GM18519 (cell line): ENCODE data around the gene SLC34A1.
A peak's percentile ranks its signal among the peaks of the same experiment; 100 is the strongest.

ENCODE experiments used
- ATAC-seq: cut with Tn5 transposase; IDR thresholded peaks from one replicate; pipeline ENCODE4 v1.9.1; 2021; ENCODE audit warnings: mild to moderate bottlenecking, moderate library complexity; ENCODE audit not compliant: unreplicated experiment, low FRiP score

SLC34A1 gene

DNA sequence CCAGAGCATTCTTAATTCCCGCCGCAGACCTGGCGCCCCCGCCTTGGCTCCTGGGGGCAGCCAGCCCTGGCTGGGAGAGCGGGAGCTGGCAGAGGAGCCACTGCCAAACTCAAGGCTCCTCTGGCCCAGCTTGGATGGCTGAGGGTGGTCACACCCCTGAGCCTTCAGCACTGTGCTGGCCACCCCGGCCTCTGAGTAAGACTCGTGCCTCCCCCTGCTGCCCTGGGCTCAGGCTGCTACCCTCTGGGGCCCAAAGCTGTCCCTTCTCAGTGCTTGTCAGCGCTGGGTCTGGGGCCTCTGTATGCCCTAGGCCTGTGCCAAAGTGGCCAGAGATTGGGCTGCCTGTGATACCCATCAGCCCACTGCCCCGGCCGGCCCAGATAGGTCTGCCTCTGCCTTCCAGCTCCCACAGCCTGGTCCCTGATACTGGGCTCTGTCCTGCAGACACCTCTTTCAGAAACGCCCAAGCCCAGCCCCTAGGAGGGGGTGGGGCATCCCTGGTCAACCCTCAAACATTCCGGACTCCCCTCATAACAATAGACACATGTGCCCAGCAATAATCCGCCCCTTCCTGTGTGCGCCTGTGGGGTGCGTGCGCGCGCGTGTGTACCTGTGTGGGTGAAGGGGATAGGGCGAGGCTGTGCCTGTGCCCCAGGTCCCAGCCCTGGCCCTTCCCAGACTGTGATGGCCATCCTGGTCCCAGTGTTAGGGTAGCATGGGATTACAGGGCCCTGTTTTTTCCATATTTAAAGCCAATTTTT lies 58.0 kb downstream of the SLC34A1 start:
- no peak for ATAC-seq

DNA sequence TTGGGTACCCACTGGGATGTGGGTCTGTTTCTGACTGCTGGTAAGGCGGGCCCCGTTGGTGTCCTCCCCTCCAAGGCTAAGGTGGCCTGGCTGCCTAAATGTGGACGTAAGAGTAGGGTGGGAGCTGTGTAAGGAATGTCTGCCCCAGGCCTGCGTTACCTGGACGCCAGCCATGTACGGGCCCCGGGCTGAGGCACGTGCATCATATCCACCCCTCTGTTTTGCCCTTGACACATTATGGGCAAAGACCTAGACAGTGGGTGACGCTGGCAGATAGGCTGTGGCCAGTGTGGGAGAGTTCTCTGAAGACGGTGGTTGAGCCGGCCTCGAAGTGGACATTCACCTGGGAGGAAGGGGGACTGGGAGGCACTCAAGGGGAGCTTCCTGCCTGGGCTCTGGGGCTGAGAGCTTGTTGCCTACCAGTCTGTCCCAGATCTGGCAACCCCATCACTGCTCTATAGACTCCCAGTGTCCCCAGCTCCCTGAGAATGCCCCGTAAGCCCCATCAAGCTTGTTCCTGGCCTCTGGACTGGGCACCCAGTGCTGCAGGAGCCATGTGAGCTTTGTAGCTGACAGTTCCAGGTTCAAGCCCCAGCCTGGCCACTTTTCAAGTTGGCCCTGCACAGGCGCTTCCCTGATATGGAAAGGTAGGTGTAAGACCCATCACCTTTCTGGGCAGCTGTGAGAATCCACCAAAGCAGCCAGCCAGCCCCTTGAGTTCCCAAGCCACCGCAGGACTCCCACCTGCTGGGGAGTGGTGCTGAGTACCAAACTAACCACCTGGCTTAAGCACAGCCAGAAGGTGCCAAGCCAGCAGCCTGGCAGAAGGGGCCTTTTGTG lies 59.1 kb downstream of the SLC34A1 start:
- ATAC-seq: no peak

DNA sequence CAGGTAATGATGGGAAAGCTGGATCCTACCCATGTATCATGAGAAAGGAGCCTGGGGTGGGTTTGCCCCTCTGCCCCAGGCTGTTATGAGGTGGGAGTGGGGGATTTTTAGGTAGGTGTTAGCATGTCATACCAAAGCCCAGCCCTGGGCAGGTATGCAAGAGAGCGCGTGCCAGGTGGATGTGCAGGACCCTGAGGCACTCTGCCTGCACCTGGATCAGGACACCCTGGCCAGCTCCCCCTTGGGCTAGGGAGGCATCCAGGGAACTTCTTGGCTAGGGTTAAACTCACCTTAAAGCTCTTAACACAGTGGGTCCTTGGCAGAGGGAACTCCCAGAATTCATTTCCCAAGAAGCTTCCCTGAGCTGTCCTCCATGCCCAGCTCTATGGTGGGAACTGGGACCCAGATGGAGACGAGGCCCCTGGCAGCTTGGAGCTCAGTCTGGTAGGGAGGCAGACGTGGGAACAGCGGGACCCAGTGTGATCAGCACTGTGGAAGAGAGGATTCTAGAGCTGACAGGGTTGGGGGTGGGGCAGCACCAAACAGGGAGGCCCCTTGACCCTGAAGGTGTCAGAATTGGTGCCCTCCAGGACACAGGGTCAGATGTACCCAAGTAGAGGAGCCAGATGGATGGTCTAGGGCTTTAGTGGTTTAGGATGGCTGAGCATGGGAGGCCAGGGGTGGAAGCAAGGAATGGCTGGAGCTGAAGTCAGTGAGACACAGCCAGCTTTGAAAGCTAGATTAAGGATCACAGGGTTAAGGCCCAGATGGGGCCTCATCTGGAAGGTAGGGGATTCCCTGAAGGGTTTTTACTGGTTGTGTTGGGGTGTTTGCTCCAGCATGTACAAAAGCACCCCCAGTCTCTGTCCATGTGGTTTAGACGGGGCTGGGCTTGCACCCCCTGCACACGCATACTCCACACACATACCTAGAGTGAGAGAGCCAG lies 60.1 kb downstream of the SLC34A1 start:
- ATAC-seq: no peak

DNA sequence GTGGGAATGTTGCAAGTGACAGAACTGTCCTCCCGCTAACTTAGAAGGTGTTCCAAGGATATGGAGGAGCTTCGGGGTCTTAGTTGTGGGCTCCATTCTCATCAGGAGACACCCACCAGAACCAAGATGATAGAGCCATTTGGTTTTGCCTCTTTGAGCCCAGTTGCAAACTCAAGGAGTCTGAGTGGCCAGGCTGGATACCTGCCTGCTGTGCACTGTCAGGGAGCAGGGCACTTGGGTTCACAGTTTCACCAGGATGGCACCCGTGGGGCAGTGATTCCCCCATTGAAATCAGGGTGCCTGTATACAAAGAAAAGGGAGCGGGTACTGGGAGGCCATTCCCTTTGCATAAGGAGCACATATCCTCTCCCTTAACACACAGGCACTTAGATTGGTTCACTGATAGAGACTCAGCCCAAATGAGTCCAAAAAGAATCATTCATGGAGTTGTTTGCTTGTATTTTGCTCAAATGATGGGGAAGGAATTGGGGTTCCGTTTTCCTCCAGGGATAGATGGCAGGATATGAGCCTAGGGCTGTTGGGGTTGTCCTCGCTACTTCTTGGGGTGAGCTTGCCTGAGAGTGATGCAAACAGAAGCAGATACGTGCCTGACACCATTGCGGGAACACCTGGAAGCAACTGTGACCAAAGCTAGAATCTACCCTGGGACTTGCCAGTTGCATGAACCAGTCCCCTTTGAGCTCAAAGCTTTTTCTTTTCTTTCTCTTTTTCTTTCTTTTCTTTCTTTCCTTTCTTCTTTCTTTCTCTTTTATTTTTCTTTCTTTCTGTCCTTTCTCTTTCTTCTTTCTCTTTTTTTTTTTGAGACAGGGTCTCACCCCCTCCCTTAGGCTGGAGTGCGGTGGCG lies 61.0 kb downstream of the SLC34A1 start:
- no peak for ATAC-seq

DNA sequence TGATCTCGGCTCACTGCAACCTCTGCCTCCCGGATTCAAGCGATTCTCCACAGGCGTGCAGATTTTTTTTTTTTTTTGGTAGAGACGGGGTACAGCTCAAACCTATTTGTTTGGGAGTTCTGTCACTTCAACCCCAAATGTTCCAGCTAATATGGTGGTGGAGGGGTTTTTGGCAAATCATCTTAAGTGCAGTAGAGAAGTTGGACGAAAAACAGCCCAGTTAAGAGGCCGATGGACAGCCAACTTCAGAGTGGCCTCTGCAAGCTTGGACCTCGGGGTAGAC lies 61.6 kb downstream of the SLC34A1 start:
- ATAC-seq: no peak

DNA sequence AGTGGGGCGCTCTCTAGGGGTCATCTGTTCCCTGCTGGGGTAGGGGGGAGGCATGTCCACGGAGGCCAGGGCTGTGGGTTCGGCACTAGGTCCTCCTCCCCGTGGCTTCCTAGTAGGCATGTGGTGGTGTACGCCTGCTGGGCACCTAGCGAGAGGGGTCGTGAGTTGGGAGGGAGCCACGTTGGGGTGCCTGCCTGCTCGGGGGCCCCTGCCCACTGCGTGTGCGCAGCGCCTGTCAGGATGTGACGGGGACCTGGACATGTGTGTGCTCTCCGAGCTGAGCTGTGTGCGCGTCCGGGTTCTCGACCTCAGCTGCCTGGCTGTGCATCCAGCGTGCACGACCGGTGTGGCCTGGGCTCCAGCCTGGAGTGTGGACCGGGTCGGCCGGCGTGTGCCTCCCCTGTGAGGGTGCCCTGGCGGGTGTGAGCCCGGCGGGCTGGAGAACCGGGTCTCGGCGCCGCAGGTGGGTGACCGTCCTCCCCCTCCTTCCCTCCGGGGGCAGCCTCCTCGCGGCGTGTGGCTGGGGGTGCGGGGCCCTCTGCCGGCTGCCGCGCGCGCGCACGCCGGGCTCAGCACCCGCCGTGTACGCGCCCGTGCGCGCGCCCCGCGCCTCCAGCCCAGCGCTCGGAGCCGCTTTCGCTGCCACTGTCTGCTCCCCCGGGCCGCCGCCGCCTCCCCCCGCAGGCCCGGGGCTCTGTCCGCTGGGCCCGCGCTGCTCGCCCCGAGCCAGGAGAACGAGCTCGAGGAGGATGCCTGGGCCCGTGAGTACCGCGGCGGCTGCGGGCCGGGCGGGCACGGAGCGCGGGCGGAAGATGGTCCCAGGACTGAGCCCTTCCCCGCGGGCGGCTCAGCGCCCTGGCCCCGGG lies 62.2 kb downstream of the SLC34A1 start, which contains the start of gene PRR7:
PRR7 (plus strand) TSS at position 615 of the 866 bp plus-strand sequence. CDS start 8,254 bp downstream, outside the sequence.
- ATAC-seq: peak; percentile 33

DNA sequence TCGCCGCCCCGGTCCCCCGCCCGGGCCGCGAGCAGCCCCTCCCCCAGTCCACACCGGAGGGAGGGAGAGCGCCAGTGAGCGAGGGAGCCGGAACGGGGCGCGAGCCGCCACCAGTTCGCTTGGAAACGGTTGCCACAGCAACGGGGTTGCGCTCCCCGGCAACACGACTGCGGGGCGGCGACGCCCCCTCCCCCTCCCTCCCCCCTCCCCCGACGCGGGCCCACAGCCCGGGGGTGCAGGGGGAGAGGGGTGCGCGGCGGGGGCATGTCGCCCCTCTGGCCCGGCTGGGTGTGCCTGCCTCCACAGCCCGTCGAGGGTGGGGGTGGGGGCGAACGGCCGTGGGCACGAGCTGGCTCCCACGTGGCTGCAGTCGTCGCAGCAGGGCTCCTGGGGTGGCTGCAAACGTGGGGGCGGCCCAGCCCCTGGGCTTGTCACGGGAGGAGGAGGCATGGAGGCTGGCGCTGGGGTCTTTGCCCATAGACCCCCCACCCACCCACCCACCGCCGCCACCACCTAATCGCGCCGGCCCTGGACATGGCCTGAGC lies 62.9 kb downstream of the SLC34A1 start:
- ATAC-seq: peak; percentile 19

DNA sequence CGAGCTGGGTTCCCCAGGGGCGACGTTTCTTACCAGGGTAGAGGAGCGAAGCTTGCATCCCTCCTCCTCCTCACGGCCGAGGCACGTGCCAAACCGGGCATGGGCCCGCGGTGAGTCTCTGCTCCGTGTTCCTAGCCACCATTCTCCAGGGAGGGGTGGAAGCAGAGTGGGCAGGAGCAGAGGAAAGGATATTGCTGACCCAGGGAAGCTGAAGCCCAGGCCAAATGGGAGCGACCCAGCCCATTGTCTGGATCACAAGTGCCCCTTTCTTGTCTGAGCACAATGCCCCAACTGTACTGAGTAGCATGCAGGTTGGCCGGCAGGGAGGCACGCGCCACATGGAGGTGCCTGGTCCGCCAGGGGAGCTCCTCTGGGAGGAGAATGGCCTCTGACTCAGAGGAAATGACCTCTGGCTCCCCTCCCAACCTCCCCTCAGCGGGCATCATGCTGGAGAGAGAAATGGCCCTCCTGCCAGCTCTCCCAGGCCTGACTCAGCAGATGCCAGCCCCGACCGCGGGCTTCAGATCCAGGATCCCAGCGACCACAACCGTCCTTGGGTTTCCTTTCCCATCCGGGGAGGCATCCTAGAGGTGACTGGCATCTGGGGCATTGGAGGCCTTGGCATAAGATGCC lies 63.5 kb downstream of the SLC34A1 start:
- no peak for ATAC-seq
